ENCODE results near the gene SUGCT. TPM values are rescaled to one million over a fixed set of nuclear protein-coding genes. Genes with fewer than 3 reads are reported as not detected.

Gene SUGCT
- total RNA-seq, 1 donor from 2014 or later: 11.9 TPM

- Mint-ChIP-seq H3K36me3 (ENCODE audit: unreplicated experiment) (no peaks in the 10 kb centered on the region), H3K9me3 (ENCODE audit: unreplicated experiment) (peaks cover 5% of the 10 kb centered on the region), H3K27ac (ENCODE audit: unreplicated experiment) (no peak overlapping the region), H3K4me3 (ENCODE audit: unreplicated experiment) (no peak overlapping the region), H3K4me1 (ENCODE audit: unreplicated experiment) (peaks cover 18% of the 10 kb centered on the region), H3K27me3 (ENCODE audit: unreplicated experiment) (no peaks in the 10 kb centered on the region)
- TF ChIP-seq, protein P1, sequence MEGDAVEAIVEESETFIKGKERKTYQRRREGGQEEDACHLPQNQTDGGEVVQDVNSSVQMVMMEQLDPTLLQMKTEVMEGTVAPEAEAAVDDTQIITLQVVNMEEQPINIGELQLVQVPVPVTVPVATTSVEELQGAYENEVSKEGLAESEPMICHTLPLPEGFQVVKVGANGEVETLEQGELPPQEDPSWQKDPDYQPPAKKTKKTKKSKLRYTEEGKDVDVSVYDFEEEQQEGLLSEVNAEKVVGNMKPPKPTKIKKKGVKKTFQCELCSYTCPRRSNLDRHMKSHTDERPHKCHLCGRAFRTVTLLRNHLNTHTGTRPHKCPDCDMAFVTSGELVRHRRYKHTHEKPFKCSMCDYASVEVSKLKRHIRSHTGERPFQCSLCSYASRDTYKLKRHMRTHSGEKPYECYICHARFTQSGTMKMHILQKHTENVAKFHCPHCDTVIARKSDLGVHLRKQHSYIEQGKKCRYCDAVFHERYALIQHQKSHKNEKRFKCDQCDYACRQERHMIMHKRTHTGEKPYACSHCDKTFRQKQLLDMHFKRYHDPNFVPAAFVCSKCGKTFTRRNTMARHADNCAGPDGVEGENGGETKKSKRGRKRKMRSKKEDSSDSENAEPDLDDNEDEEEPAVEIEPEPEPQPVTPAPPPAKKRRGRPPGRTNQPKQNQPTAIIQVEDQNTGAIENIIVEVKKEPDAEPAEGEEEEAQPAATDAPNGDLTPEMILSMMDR (IDR thresholded peaks at IDR 0.05): no peak
- no peak for DNase-seq (ENCODE audit: extremely low spot score, unreplicated experiment)
Measured at GRCh38 chr7:40876601-40877000, 741.8 kb downstream of the SUGCT start.

DNA sequence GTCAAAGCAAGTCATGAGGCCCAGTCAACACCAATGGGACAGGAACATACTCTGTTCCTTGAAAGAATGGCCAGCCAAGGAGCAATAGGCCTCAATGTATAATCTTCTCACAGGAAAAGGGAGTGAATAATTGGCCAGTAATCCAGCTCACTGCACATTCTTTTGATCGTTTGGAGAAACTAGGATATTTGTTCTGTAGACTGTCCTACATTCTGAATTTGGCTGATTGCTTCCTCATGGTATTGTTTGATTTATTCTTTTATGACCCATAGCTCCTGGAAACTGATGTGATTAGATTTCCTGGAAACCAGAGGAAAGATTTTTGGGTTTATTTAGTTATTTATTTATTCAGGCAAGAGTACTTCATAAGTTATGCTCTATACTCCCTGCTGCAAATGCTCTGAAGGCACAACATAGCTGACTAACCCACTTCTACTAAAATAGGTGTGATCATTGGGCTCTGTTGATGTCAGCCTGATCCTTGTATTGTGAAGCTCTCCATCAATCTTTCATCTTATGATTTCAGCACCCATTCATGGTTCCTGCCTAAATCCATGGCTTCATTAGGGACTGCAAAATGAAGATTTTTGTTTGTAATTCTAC is 745.2 kb downstream of the SUGCT start:
- no peaks in the 10 kb centered on the region for H3K27me3 Mint-ChIP-seq (ENCODE audit: unreplicated experiment)
- H3K4me3 Mint-ChIP-seq (ENCODE audit: unreplicated experiment): no peak overlapping the region
- peaks cover 48% of the 10 kb centered on the region for H3K4me1 Mint-ChIP-seq (ENCODE audit: unreplicated experiment)
- TF ChIP-seq, protein P1 (IDR thresholded peaks at IDR 0.05): no peak
- no peak for DNase-seq (ENCODE audit: extremely low spot score, unreplicated experiment)
- peaks cover 5% of the 10 kb centered on the region for H3K9me3 Mint-ChIP-seq (ENCODE audit: unreplicated experiment)
- no peaks in the 10 kb centered on the region for H3K36me3 Mint-ChIP-seq (ENCODE audit: unreplicated experiment)
- peak overlapping the region; percentile 40 for H3K27ac Mint-ChIP-seq (ENCODE audit: unreplicated experiment)

- Mint-ChIP-seq H3K4me1 (ENCODE audit: unreplicated experiment) (peaks cover 51% of the 10 kb centered on the region), H3K27ac (ENCODE audit: unreplicated experiment) (no peak overlapping the region), H3K36me3 (ENCODE audit: unreplicated experiment) (no peaks in the 10 kb centered on the region), H3K27me3 (ENCODE audit: unreplicated experiment) (no peaks in the 10 kb centered on the region), H3K4me3 (ENCODE audit: unreplicated experiment) (no peak overlapping the region), H3K9me3 (ENCODE audit: unreplicated experiment) (peaks cover 6% of the 10 kb centered on the region)
- TF ChIP-seq, protein P1 (IDR thresholded peaks at IDR 0.05): no peak
- DNase-seq (ENCODE audit: extremely low spot score, unreplicated experiment): no peak
Measured at GRCh38 chr7:40880581-40880980, 745.8 kb downstream of the SUGCT start.

GRCh38 chr7:40881405-40881926 is 746.7 kb downstream of the SUGCT start:
- Mint-ChIP-seq H3K27me3 (ENCODE audit: unreplicated experiment) (no peaks in the 10 kb centered on the region), H3K4me1 (ENCODE audit: unreplicated experiment) (peaks cover 54% of the 10 kb centered on the region), H3K36me3 (ENCODE audit: unreplicated experiment) (no peaks in the 10 kb centered on the region), H3K4me3 (ENCODE audit: unreplicated experiment) (no peak overlapping the region), H3K9me3 (ENCODE audit: unreplicated experiment) (peaks cover 12% of the 10 kb centered on the region), H3K27ac (ENCODE audit: unreplicated experiment) (no peak overlapping the region)
- no peak for DNase-seq (ENCODE audit: extremely low spot score, unreplicated experiment)
- TF ChIP-seq, protein P1 (IDR thresholded peaks at IDR 0.05): no peak

- Mint-ChIP-seq H3K27me3 (ENCODE audit: unreplicated experiment) (no peaks in the 10 kb centered on the region), H3K36me3 (ENCODE audit: unreplicated experiment) (no peaks in the 10 kb centered on the region), H3K27ac (ENCODE audit: unreplicated experiment) (no peak overlapping the region), H3K9me3 (ENCODE audit: unreplicated experiment) (peaks cover 12% of the 10 kb centered on the region), H3K4me3 (ENCODE audit: unreplicated experiment) (no peak overlapping the region), H3K4me1 (ENCODE audit: unreplicated experiment) (peaks cover 59% of the 10 kb centered on the region)
- no peak for DNase-seq (ENCODE audit: extremely low spot score, unreplicated experiment)
- TF ChIP-seq, protein P1 (IDR thresholded peaks at IDR 0.05): no peak
Measured at GRCh38 chr7:40882071-40882658, 747.4 kb downstream of the SUGCT start.

All from osteocyte (in vitro differentiated cells).